Lower leg skin (tissue), 3 donors: Measurements from ENCODE around the gene BRD3OS.
"Not testable (repeated sequence)": the region's sequence is repeated elsewhere in the genome, so short reads cannot be mapped to it uniquely, and the experiment has no call there.

Experiments used
- POLR2A ChIP-seq, 2 donors: fragments of 450-650 bp; IDR thresholded peaks; one replicate each; pipeline ENCODE4 v1.6.1; 2016 to 2017; ENCODE audit warnings: antibody characterized with exemption in 2 of 2, mild to moderate bottlenecking in 1 of 2, moderate library complexity in 1 of 2
- TF ChIP-seq, protein P1 (sequence below), 3 donors: fragments of 450-650 bp; IDR thresholded peaks; one replicate each; pipeline ENCODE4 v1.5.1; 2016; ENCODE audit warnings: antibody characterized with exemption in 3 of 3, mild to moderate bottlenecking in 3 of 3, moderate library complexity in 2 of 3

DNA sequence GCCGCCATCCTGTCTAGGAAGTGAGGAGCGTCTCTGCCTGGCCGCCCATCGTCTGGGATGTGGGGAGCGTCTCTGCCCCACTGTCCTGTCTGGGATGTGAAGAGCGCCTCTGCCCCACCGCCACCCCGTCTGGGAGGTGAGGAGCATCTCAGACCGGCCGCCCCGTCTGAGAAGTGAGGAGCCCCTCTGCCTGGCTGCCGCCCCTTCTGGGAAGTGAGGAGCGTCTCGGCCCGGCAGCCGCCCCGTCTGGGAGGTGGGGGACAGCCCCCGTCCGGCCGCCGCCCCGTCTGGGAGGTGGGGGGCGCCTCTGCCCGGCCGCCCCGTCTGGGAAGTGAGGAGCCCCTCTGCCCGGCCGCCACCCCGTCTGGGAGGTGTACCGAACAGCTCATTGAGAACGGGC lies 50.4 kb downstream of the BRD3OS start:
- TF ChIP-seq, protein P1, sequence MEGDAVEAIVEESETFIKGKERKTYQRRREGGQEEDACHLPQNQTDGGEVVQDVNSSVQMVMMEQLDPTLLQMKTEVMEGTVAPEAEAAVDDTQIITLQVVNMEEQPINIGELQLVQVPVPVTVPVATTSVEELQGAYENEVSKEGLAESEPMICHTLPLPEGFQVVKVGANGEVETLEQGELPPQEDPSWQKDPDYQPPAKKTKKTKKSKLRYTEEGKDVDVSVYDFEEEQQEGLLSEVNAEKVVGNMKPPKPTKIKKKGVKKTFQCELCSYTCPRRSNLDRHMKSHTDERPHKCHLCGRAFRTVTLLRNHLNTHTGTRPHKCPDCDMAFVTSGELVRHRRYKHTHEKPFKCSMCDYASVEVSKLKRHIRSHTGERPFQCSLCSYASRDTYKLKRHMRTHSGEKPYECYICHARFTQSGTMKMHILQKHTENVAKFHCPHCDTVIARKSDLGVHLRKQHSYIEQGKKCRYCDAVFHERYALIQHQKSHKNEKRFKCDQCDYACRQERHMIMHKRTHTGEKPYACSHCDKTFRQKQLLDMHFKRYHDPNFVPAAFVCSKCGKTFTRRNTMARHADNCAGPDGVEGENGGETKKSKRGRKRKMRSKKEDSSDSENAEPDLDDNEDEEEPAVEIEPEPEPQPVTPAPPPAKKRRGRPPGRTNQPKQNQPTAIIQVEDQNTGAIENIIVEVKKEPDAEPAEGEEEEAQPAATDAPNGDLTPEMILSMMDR (IDR thresholded peaks at IDR 0.05): not testable (repeated sequence)
- TF ChIP-seq POLR2A (IDR thresholded peaks at IDR 0.05): not testable (repeated sequence)
